GM21381 (cell line): ENCODE results near the gene RPLP2.

Experiments
- ATAC-seq: cut with Tn5 transposase; IDR thresholded peaks from one replicate; pipeline ENCODE4 v1.9.1; 2021; ENCODE audit warnings: mild to moderate bottlenecking, moderate library complexity; ENCODE audit not compliant: unreplicated experiment

Gene RPLP2

DNA sequence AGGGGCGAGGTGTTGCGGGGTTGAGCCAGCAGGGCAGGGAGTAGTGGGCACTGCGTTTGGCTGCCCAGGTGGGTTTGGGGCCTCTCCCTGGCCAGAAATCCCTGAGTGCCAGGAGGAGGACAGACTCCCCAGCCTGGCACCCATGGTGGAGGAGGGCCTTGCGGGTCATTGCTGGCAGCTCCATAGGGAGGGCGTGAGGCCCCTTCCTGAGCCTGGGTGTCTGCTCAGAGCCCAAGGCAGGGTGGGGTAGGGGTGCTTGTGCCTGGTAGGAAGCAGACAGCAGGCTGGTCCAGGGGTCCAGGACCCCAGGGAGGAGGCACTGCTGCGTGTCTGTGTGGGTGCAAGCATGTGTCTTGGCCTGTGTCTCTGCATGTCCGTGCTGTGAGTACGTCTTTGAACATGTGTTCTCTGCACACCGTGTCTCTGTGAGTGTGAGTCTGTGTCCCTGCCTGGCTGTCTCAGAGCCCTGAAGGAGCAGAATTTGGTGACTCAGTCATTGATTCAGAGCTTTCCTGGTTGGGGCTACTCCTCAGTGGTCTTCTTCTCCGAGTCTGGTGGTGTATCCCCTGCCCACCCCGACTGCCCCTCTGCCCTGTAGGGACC, 36.8 kb downstream of the RPLP2 start:
- ATAC-seq: no peak

DNA sequence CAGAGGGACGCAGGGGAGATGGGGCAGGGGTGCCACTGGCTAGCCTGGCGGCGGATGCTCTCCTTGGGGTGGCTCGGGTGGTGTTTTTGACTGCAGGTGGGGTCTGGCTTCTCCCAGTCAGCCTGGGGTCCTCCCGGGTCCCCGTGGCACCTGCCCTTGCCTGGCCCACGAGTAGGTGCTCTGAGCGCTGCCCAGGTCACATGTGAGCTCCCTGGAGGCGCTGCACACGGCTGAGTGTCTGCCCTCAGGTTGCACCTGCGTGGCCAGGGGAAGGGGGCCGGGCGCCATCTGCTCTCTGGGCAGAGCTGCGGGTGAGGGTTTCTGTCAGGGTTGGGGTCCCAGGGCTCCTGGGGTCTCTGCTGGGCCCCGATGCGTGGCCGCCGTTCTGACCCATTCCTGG, 38.1 kb downstream of the RPLP2 start:
- no peak for ATAC-seq

DNA sequence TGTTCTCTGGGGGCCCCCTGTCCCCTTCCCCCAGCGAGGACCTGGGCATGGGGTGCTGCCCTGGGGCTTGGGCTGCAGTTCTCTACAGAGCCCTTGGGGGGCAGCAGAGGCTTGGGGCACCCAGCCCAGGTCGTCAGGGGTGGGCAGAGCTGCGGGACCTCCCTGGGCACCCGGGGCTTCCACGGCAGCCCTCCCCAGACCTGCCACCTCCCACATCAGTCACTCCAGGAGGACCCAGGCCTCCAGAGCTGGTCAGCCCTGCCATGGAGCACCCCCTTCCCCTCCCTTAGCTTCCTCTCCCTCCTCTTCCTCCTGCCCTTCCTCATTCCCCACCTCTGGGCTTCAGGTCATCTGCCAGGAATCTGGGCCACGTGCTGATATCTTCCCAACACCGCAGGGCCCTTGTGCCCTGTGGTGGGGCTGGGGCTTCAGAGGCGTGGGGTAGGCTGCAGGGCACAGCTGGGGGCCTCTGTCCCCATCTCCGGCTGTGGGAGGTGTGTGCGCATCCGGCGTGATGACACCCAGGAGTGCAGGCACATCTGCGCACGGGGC, 38.7 kb downstream of the RPLP2 start:
- no peak for ATAC-seq

DNA sequence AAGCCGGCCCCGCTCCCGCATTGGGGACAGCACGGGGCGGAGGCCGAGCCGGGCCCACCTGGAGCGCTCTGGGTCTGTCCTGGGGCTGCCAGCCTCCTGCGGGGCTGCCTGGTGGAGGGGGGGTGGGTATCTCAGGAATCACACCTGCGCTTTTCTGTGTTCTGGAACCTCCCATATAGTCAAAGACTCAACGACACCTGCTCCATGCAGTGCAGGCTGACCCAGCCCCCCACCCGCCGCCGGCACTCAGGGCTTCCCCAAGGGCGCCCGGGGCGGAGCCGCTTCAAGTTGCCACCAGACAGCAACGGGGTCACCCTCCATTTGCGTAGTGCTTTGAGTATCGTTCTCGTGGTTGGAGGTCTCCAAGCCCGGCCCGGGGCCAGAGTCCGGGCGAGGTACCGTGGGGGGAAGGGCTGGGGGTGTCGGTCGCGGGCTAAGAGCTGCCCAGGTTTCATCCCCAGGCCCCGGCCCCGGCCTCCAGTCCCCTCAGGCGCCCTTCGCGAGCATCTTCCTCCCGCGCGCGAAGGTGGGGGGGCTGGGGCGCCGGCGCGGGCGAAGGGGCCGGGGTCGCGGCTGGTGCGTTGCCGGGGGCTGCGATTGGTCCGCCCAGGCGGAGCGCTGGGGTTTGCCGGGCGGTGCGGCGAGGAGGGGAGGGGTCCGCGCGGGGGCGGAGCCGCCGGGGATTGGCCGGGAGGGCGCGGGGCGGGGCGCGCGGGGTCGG, 39.5 kb downstream of the RPLP2 start:
- no peak for ATAC-seq

DNA sequence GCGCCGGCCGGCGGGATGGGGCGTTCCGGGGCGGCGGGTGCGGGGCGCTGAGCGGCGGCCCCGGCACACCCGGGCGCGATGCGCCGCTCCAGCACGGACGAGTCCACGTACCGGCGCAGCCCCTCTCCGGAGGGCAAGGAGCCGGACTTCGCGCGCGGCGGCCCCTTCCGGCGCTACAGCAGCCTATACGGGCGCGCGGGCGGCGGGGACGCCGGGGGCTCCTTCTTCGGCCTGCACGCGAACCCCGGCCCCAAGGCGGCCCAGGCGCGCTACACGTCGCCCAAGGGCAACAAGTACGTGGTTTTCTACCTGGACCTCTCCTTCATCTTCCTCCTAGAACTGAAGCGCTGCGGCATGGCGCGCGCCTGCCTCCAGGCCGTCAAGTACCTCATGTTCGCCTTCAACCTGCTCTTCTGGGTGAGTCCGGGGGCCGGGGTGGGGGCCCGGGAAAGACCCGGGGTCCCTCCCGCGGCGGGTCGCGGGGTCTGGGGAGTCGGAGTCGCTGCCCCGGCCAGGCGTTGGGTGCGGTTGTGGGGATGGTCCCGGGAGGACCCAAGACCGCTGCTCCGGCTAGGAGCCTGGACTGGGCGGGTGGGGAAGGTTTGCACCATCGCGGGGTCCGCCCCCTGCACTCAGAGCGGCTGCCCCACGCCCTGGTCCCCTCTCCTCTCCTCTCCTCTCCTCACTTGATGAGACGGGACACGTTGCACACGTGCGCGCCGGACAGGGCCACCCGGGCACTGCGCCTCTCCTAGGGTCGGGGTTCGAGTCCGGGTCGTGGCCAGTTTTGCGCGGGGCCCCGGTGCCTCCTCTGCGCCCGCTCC, 40.4 kb downstream of the RPLP2 start:
- ATAC-seq: no peak

DNA sequence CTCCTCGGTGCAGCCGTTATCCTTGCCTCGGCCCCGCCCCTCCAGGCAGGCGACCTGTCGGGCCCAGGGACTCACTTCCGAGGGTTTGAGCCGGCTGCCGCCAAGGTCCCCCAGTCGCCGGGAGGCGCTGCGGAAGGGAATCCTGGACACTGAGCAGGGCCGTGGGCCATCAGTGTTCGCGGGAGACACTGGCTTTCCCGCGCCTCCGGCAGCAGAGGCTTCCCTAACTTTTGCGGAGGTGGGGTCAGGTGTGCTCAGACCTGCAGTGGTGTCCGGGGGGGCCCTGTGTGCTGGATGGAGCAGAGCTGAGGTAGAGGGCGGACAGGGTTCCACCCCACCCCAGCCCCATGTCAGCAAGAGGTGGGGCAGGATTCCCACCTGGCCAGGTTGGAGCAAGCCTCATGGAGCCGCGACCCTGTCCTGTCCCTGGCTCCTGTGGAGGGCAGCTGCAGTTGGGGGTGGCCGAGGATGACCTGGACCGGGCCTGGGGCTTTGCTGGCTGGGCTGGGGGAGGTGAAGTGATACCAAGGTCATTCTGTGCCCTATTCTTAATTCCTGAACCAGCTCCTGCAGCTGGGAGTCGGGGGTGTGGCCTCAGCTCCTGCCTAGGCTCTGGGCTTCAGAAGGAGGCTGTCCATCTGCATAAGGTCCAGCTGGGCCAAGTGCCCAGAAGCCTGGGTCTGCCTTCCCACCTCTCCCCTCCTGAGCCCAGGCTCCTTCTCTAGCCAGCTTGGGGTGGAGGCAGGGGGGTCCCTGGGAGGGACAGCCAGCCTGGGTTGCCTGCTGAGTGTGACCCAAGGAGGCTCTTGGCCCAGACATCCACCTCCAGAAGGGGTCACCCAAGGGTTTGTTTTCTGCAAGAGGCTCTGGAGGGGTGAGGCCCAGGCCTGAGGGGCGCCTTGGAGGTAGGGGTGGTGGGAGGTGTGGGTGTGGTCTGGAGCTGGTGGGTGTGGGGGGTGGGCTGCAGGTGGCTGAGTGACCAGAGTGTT, 41.3 kb downstream of the RPLP2 start:
- ATAC-seq: no peak

DNA sequence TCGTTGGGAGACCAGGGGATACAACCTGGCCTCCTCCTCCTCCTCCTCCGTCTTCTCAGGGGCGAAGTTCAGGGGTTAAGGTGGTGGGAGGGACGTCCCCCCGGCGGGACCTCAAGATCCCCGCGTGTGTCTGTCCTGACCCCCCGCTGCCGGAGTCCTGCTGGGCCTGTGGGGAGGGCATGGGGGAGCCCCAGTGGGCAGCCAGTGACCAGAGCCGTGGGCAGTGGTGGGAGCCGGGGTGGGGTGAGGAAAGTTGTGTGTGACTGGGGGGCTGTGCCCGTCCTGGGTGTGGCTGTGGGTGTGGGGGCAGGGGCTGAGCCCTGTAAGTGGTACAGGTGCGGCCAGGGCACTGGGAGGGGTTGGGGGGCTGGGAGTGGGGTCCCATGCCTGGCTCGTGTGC, 43.0 kb downstream of the RPLP2 start:
- no peak for ATAC-seq

DNA sequence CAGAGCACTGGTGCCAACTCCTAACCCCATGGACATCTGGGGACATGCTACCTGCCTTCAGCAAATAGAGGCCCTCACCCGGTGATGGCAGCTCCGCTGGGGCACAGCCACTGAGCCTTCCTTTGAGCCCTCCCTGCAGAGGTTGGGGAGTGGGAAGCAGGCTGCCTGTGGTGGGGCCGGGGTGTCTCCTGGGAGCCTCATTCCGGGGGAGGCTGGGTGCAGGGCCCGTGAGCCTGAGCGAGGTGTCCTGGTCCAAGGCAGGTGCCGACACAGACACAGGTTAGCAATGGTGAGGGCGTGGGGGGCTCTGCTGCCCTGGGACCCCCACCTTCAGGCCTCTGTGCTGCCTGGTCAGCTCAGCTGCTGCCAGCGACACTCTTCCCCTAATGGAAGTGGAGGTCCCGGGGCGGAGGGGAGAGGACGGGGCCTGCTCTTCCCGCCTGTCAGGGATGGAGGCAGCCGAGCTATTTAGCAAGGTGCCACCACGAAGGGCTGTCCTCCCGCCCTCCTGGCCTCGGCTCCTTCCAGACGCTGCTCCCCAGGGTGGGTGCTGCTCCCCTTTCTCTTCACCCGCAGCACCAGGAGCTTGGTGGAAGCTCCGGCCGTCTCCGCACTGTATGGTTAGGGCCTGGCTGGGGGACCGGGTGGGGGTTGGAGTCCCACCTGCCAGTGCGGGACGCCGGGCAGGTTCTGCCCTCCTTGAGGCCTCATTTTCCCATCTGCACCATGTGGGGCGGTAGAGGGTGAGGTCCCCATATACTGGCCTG, 44.1 kb downstream of the RPLP2 start:
- ATAC-seq: no peak

DNA sequence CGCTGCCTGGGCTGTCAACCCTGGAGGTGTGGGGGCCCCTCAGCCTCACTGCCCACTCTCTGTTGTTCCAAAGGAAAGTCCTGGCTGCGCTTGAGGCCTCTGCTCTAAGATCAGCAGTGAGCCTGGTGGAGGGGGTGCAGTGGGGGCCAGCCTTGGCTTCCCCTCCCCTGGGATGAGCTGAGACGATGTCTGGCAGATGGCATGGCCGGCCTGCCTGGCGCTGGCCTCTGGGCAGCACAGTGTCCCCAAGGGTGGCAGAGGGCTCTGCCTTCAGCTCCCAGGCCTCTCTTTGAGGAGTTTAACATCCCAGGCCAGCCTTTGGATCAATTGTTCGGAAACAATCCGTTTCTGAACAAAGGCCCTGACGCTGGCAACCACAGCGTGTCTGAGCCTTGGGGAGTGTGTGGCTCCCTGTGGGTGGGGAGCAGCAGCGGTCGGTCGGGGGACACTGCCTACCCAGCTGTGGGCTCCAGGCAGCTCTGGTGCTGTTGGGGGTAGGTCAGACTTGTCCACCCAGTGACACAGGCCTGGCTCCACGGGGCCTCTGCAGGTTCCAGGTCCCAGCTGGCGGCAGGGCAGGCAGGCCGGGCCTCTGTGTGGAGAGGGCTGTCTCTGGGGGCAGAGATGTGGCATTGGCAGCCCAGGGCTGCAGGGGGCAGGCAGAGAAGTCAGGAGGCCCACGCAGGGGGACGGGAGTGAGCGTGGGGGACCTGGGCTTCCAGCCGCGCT, 45.0 kb downstream of the RPLP2 start:
- ATAC-seq: no peak

DNA sequence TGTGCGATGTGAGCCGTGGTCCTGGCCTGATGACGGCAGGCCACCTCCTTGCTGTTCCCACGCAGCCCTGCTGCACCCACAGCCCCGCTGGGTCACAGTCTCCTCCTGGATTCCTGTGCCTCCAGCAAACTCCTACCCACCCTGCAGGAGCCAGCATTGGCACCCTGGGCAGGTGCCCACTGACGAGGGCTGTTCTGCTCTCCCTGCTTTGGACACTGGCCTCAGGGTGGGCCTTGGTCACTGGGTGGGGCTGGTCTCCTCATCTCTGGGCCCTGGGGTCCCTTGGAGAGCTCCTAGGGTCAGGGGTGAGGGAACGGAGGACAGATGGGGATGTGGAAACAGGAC, 45.5 kb downstream of the RPLP2 start:
- ATAC-seq: no peak

DNA sequence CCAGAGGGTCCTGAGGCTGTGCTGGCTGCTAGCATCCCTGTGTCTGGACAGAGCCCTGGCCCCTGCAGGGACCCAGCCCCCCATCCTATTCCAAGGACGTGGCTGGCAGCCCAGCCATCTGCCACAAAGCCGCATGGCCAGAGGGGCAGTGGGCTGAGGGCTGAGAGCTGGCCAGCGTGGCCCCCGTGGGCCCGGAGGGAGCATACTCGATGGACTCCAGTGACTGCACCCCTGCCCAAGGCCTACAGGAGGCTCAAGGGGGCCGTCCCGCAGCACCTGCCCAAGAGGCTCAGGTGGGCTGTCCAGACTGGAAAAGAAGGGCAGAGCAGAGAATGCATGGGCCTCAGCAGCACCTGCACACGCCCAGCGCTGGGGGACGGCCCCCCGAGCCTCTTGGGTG, 46.0 kb downstream of the RPLP2 start:
- ATAC-seq: no peak

DNA sequence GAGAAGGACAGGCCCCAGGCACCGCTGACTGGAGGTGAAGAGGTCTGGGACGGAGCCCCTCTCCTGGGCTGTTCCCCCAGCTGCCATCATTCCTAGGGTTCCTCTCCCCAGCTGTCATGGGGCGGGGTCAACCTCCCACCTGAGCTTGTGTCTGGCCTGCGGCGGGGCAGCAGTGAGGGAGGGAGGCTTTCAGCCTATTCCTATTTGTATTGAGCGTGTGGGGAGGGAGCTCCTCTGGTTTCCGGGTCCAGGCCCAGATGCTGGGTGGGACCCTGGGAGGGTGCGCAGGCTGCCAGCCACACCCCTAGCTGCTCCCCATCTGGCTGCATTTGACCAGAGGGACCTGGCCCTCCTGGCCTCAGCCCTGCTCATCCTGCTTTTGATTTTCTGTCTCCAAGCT, 46.6 kb downstream of the RPLP2 start:
- ATAC-seq: no peak

DNA sequence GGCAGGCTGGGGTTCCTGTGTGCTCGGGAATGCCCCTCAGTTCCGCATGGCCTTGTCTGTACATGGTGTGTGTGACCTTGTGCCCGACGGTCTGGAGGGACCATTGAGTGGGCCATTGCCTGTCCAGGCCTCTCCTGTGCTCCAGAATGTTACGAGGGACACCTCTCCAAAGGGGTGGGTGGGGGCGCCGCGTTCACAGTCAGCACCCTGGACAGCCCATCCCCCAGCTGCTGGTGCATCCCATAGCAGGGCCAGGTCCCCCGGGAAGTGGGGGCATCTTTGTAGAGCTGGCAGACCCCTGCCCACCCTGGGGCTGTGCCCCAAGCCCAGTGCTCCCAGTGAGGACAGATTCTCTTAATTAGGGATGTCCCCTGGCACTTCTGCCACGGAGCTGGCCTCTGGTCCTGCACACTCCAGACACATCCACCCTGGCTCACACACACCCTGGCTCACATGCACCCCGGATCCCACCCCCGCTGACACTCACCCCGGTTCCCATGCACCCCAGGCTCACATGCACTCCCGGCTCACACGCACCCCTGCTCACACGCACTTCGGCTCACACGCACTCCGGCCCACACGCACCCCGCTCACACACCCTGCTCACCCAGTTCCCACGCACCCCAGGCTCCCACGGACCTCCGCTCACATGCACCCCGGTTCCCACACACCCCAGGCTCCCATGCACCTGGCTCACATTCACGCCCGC, 48.4 kb downstream of the RPLP2 start:
- ATAC-seq: no peak

DNA sequence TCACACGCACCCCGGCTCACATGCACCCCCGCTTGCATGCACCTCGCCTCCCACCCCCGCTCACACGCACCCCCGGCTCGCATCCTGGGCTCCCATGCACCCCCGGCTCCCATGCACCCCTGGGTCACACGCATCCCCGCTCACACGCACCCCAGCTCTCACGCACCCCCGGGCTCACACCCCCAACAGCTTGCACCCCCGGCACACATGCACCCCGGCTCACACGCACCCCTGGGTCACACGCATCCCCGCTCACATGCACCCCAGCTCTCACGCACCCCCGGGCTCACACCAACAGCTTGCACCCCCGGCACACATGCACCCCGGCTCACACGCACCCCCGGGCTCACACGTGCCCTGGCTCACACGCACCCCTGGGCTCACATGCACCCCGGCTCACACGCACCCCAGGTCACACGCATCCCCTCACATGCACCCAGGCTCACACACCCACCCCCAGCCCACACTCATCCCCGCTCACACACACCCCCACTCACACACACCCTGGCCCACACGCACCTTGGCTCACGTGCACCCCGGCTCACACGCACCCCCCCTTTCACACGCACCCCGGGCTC, 49.1 kb downstream of the RPLP2 start:
- ATAC-seq: no peak

DNA sequence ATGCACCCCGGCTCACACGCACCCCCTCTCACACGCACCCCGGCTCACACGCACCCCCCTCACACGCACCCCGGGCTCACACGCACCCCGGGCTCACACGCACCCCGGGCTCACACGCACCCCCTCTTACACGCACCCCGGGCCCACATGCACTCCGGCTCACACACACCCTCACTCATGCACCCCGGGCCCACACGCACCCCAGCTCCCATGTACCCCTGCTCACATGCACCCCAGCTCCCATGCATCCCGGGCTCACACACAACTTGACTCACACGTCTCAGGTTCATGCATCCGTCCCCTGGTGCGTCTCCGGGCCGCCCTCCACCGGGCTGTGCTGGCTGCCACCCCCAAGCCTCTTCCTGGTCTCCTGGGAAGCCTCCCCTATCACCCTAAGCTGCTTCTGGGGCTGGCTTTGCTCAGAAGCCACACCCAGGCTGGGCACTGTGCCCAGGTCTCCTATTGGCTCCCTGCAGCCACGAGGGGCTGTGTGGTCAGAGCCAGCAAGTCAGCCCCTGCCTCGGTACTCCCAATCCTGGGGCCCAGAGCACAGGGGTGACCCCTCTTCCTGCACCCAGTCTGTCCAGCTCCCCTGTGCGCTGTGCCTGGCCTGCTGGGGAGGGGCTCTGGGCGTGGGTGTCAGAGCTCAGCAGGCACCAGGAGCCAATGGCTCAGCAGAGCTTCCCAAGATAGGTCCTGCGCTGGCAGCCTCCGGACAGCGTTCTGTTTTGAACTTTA, 49.8 kb downstream of the RPLP2 start:
- ATAC-seq: no peak

DNA sequence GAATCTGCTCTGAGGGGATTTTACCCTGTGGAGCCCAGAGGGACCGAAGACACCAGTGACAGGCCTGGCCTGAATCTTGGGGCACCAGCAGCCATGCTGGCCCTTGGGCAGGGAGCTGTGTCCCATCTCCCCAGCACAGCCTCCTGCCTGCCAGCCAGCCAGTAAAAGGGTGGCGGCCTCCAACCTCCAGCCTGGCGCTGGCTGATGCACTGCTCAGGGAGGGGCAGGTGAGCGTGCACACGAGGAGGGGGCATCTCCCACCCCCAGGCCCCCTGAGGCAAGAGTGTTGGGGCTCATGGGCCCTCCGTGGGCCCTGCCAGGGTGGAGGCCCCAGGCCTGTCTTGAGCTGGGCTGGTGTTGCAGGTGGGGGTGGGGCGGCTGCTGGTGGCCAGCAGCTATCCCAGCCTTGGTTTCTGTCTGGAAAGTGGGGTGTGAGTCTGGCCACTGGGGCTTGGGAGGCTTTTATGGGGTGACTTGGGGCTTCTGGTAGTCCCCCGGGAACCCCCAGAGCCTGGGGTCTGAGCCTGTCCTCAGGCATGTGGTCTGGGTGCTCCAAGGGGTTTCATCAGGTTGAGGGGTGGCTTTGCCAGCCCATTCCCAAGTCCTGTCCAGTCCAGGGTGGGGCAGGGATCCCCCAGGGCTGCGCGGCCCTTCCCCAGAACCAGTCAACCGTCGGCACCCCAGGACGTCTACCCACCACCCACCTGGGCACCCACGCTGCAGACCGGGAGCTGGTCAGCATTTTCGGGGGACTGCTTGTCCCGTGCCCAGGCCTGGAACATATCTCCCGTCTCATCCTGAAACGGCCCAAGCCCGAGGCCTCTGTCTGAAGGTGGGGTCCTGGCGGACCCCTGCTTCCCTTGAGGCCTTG, 50.7 kb downstream of the RPLP2 start:
- no peak for ATAC-seq

DNA sequence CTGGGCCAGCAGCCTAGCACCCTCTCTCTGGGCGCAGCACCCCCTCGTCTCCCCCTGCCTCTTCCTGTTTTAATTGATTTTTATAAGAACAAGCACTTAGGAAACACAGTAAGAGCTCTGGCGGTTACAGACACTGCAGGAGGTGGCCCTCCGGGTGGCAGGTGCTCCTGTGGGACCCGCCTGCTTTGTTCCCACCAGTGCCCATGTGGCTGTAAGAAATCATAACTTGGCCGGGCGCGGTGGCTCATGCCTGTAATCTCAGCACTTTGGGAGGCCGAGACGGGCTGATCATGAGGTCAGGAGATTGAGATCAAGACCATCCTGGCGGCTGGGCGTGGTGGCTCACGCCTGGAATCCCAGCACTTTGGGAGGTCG, 51.3 kb downstream of the RPLP2 start:
- no peak for ATAC-seq
